Fibroblast of mammary gland (primary cell): Measurements from ENCODE around the gene PYROXD2.

Experiments used
- DNase-seq: peaks from one replicate; pipeline ENCODE4 v3.0.0-alpha.2; 2010; ENCODE audit warnings: low read depth
- H3K4me3 ChIP-seq: 2 replicates; pipeline ENCODE4 v1.5.1; 2011; ENCODE audit warnings: low read depth, mild to moderate bottlenecking, low read length, moderate library complexity; ENCODE audit not compliant: control insufficient read depth
- TF ChIP-seq, protein P1 (sequence below): conservative IDR thresholded peaks from 2 replicates; pipeline ENCODE4 v1.5.1; 2011; ENCODE audit warnings: low read depth, low read length, inconsistent platforms; ENCODE audit not compliant: control insufficient read depth, insufficient read depth

Gene PYROXD2

DNA sequence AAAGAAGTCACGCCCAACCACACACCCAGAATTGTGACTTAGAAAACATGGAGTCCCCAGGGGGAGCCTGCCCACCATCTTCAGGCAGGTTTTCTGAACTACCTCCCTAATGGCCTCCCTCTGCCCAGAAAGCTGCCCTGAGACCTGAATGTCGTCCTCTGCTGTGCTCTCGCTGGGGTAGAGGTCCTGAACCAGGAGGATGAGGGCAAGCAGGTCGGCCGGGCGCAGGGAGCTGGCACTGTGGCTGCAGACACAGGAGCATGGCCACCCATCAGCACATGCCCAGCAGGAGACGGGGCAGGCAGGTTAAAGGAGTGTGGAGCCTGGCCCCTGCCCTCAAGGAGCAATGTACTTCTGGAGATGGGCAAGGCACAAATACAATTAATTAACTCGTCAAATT lies 15.4 kb upstream of the PYROXD2 start:
- TF ChIP-seq, protein P1, sequence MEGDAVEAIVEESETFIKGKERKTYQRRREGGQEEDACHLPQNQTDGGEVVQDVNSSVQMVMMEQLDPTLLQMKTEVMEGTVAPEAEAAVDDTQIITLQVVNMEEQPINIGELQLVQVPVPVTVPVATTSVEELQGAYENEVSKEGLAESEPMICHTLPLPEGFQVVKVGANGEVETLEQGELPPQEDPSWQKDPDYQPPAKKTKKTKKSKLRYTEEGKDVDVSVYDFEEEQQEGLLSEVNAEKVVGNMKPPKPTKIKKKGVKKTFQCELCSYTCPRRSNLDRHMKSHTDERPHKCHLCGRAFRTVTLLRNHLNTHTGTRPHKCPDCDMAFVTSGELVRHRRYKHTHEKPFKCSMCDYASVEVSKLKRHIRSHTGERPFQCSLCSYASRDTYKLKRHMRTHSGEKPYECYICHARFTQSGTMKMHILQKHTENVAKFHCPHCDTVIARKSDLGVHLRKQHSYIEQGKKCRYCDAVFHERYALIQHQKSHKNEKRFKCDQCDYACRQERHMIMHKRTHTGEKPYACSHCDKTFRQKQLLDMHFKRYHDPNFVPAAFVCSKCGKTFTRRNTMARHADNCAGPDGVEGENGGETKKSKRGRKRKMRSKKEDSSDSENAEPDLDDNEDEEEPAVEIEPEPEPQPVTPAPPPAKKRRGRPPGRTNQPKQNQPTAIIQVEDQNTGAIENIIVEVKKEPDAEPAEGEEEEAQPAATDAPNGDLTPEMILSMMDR, result no peak
- DNase-seq, result no peak

DNA sequence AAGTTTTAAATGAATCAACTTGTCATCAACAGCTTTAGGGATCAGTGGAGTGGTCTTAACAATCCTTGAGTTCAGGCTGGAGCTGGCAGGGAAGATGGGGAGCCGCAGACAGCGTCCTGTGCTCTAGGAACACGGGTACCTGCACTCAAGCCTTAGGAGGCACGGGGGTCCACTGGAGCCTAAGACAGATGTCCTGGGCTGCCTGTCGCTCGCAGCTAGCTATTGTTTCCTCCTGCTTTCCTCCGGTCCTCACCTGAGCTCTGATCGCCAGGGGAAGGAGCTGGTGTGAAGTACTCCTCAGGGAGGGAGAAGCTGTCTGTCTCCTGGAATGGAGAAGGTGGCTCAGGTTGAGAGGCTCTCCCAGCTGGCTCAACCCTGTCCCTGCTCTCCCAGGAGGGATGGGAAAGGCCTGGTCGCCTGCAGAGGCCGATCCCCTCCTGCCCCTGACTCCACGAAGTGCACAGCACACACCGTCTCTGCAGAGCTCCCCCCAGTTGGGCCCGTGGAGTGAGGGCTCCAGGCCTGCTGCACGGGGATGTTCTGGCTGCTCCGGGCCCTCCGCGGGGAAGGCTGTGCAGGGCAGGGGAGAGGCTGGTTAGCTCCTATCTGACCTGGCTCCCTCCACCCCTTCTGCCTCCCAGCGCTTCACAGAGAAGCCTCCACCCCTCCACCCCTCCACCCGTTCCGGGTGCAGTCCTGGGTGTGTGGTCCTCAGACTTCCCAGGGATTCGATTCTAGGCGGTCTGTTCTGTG lies 14.5 kb upstream of the PYROXD2 start:
- H3K4me3 ChIP-seq, result no peak overlapping the region
- no peak for DNase-seq
- TF ChIP-seq, protein P1, result no peak

More for the DNA sequence above, 15.4 kb upstream of the PYROXD2 start:
- H3K4me3 ChIP-seq, result no peak overlapping the region

DNA sequence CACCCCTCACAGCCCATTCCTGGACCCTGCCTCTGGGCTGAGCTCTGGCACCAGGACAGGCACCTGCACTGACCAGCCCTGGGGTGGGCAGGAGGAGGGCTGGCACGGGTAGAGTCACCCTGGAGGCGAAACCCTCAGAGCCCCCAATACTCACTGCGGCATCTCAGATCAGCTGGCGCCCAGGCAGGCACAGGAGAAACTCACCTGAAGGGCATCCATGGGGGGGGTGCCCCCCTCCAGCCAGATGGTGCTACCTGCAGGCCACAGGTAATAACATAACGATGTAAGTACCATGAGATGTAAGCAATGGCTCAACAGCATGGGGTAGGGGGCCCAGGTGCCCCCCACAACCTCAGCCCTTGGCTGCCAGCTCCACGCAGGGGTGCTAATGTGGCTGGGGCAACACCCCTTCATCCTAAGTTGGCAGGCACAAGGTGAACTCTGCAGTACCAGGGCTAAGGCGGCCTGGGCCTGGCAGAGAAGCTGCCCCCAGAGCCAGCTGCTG lies 12.1 kb upstream of the PYROXD2 start:
- H3K4me3 ChIP-seq, result no peak overlapping the region
- TF ChIP-seq, protein P1, result no peak
- DNase-seq, result no peak

DNA sequence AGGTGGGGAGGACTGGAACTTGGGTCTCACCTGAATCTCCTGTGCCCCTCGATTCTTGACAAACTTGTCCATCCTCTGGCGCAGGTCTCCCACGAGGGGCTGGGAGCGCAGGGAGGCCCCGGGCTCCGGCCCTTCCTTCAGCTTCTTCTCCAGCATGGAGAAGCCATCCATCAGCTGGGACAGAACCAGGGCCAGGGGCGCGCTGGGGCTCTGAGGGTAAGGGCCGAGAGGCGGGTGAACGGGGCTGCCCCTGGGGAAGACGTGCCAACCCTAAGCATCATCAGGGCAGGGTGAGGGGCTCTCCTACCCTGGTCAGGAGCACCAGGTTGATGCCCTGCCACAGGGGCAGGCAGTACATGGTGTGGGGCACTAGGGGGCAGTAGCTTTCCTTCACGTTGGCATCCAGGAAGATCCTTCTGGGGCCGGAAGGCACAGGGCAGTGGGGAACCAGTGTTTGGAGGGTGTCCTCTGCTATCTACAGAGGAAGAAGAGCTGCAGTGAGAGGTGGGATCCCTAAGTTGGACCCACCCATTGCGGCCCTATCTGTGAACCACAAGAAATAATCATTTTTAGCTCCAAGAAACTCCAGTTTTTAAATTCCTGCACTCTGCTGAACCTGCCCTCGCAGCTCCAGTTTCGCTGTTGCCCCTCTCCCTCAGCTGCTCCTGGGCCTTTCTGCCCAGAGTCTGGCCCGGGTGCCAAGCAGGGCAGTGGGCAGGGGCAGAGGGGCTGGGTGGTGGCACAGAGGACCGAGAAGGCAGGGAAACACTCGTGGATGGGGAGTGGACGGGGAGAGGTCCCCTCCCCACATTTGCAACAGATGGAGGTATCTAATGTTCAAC lies 10.8 kb upstream of the PYROXD2 start:
- DNase-seq, result peak; percentile 47
- TF ChIP-seq, protein P1, result peak; percentile 80
- no peak overlapping the region for H3K4me3 ChIP-seq

DNA sequence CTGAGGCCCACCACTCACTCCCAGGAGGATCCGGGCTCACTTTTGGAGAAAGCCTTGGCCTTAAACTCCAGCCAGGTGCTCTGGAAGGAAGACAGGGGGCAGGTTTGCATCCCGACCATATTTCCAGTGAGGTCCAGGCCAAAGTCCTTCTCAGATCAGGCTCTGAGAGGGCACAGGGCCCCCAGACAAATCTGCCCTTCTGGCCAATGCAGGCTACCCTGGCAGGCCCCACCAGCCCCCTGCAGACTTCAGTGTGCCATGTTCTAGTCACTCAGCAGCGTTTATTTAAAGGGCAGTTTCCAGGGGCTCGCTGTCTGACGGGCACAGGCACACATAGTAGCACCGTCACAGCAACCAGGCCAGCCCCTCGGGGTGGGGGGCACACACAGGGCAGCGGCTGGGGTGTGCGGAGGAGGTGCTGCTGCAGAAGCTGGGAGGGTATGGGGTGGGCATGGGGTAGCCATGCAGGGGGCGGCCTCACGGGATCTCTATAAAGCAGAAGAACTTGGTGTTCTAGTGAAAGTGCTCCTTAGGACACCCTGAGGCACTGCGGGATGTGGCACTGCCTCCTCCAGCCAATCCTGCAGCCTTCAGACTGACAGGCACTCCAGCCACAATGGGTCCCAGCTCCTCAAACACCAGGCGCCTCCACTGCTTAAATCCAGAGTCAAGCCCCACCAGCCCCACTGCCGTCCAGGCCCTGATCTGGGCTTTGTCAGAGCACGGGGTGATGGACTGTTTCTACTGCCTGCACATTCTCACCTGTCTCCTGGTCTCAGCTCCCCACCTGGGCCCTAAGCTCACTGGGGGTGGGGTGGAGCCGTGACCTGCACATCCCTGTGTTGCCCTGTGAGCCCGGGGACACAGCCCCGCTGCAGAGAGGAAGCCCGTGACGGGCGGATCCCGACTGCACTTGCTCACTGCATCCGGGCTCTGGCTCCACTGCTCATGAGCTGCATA lies 9.6 kb upstream of the PYROXD2 start:
- H3K4me3 ChIP-seq, result no peak overlapping the region
- no peak for DNase-seq
- TF ChIP-seq, protein P1, result no peak

DNA sequence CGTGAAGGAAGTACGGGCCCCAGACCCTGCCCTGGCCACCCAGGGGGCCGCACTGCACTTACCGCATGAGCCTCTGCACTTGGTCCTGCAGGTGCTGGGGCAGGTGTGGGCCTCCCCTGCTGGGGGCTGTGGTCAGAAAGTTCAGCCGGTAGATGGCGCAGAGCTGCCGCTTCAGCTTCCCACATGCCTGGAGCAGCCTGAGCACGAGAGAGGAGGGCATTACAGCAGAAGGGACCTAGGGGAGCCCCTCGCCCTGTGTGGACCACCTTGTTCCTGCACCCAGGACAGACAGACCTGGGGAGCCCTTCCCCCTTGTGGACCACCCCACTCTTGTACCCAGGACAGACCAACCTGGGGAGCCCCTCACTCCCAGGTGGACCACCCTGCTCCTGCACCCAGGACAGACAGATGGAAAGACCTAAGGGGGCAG lies 8.7 kb upstream of the PYROXD2 start:
- no peak overlapping the region for H3K4me3 ChIP-seq
- no peak for DNase-seq
- TF ChIP-seq, protein P1, result no peak
